HFF-Myc (cell line): ENCODE measurements around the gene TTLL13.
A peak's percentile ranks its signal among the peaks of the same experiment; 100 is the strongest.

Source experiments
- DNase-seq: peaks from one replicate; pipeline ENCODE4 v3.0.0-alpha.2; 2011; ENCODE audit warnings: low read depth; ENCODE audit errors: extremely low read depth
- H3K4me3 ChIP-seq: replicated peaks from 2 replicates; pipeline ENCODE4 v1.5.1; 2011; ENCODE audit warnings: low read depth, mild to moderate bottlenecking, control low read depth, low read length
- CTCF ChIP-seq: IDR thresholded peaks from 2 replicates; pipeline ENCODE4 v1.5.1; 2012; ENCODE audit warnings: mild to moderate bottlenecking, low read depth, low read length, control low read depth; ENCODE audit errors: missing control alignments

TTLL13 gene

GRCh38 chr15:90217671-90218394 lies 31.5 kb upstream of the TTLL13 start:
- H3K4me3 ChIP-seq, result no peak overlapping the region
- no peak for TF ChIP-seq CTCF
- no peak for DNase-seq

GRCh38 chr15:90219421-90220141 lies 29.8 kb upstream of the TTLL13 start:
- no peak for DNase-seq
- TF ChIP-seq CTCF, result peak; percentile 82
- H3K4me3 ChIP-seq, result no peak overlapping the region

GRCh38 chr15:90221246-90221900 lies 28.0 kb upstream of the TTLL13 start:
- no peak for DNase-seq
- no peak overlapping the region for H3K4me3 ChIP-seq
- peak; percentile 84 for TF ChIP-seq CTCF

- H3K4me3 ChIP-seq, result no peak overlapping the region
- no peak for TF ChIP-seq CTCF
- no peak for DNase-seq
Observed at GRCh38 chr15:90222547-90222946, 26.8 kb upstream of the TTLL13 start.

GRCh38 chr15:90223441-90224165 lies 25.8 kb upstream of the TTLL13 start:
- no peak for TF ChIP-seq CTCF
- H3K4me3 ChIP-seq, result no peak overlapping the region
- no peak for DNase-seq

GRCh38 chr15:90225047-90225446 lies 24.3 kb upstream of the TTLL13 start:
- H3K4me3 ChIP-seq, result no peak overlapping the region
- TF ChIP-seq CTCF, result no peak

More at GRCh38 chr15:90225047-90225446, 24.3 kb upstream of the TTLL13 start:
- DNase-seq, result no peak
